ENCODE data around the gene MOCS1.

The MOCS1 gene

DNA sequence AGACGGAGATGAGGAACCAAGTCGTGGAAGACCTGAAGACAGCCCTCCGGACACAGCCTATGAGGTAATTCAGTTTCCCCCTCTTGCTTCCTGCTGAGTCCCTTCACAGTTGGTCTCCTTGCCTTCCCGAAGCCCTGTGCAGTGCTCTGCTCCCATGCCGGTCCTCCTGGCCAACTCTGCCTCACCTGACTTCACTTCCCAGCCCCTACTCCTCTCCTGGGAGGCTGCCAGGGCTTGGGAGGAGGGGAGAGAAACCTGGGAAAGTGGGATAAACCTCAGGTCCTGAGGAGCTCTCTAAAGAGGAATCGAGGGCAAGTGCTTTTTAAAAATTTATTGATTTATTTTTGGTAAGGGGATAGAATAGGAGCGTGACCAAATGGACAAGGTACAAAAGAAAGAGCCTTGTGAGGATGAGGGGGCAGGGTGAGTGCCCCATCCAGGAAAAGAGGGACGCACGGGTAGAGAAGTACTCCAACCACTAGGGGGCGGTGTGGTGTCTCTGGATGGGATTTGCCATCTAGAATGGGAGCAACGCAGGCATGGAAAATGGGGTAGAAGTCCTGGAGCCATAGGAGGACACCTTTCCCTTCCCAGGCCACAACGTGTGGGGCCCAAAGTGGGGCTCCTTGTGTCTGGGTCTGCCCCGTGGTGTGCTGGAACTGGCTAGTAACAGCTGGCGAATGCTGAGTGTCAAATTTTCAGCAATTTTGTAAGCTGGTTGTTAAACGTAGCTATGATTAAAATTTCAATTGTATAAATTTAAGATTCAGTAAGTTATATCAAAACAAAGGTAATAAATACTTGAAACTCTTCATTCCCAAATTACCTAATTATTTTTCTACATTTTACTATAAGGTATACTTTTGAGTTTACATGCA, 69.0 kb downstream of the MOCS1 start:
- Histone ChIP-seq H3K36me3 (ENCODE audit: control insufficient read depth, low read depth, low read length) (no peaks in the 10 kb centered on the region), H3K9ac (ENCODE audit: low read length) (no peak overlapping the region), H3K27ac (ENCODE audit: low read length) (no peak overlapping the region), H3K9me3 (ENCODE audit: control insufficient read depth, low read depth, low read length) (no peaks in the 10 kb centered on the region), H3K4me1 (ENCODE audit: control insufficient read depth, low read depth, low read length) (peaks cover 8% of the 10 kb centered on the region), H3K27me3 (ENCODE audit: control insufficient read depth, insufficient read depth, low read length) (no peaks in the 10 kb centered on the region), H3K4me3 (ENCODE audit: low read length) (no peak overlapping the region)

GRCh38 chr6:39861663-39862062, 72.6 kb downstream of the MOCS1 start:
- H3K4me1 ChIP-seq (ENCODE audit: control insufficient read depth, low read depth, low read length), result no peaks in the 10 kb centered on the region
- no peak overlapping the region for H3K4me3 ChIP-seq (ENCODE audit: low read length)
- H3K27me3 ChIP-seq (ENCODE audit: control insufficient read depth, insufficient read depth, low read length), result no peaks in the 10 kb centered on the region
- H3K9me3 ChIP-seq (ENCODE audit: control insufficient read depth, low read depth, low read length), result no peaks in the 10 kb centered on the region
- H3K9ac ChIP-seq (ENCODE audit: low read length), result no peak overlapping the region
- H3K36me3 ChIP-seq (ENCODE audit: control insufficient read depth, low read depth, low read length), result no peaks in the 10 kb centered on the region
- H3K27ac ChIP-seq (ENCODE audit: low read length), result no peak overlapping the region

DNA sequence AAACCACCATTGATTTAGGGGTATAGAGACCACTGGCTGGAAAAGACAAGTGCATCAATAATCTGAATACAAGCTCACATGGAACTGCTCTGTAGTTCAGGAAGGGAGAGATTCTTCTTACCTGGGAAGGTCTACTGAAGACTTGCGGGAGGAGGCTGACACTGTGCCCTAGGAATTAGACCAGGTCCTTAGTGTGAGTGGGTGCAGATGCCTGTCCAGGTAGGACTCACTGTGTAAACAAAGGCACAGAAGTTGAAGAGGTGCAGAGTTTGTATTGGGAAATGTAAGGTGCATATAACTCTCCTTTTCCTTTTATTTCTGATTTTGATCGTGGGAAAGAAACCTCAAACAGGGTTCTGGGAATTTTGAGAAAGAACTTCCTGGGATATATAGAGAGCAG, 75.2 kb downstream of the MOCS1 start:
- H3K4me3 ChIP-seq (ENCODE audit: low read length), result no peak overlapping the region
- H3K36me3 ChIP-seq (ENCODE audit: control insufficient read depth, low read depth, low read length), result no peaks in the 10 kb centered on the region
- H3K9me3 ChIP-seq (ENCODE audit: control insufficient read depth, low read depth, low read length), result no peaks in the 10 kb centered on the region
- H3K27ac ChIP-seq (ENCODE audit: low read length), result no peak overlapping the region
- no peaks in the 10 kb centered on the region for H3K4me1 ChIP-seq (ENCODE audit: control insufficient read depth, low read depth, low read length)
- no peak overlapping the region for H3K9ac ChIP-seq (ENCODE audit: low read length)
- H3K27me3 ChIP-seq (ENCODE audit: control insufficient read depth, insufficient read depth, low read length), result no peaks in the 10 kb centered on the region

GRCh38 chr6:39855356-39855995, 78.8 kb downstream of the MOCS1 start:
- Histone ChIP-seq H3K9ac (ENCODE audit: low read length) (no peak overlapping the region), H3K36me3 (ENCODE audit: control insufficient read depth, low read depth, low read length) (no peaks in the 10 kb centered on the region), H3K27ac (ENCODE audit: low read length) (no peak overlapping the region), H3K4me1 (ENCODE audit: control insufficient read depth, low read depth, low read length) (no peaks in the 10 kb centered on the region), H3K4me3 (ENCODE audit: low read length) (no peak overlapping the region), H3K27me3 (ENCODE audit: control insufficient read depth, insufficient read depth, low read length) (no peaks in the 10 kb centered on the region), H3K9me3 (ENCODE audit: control insufficient read depth, low read depth, low read length) (no peaks in the 10 kb centered on the region)

Data from iPS-18a (cell line).